EL (cell line): ENCODE measurements around the gene DMXL1.
"Not testable (repeated sequence)": the region's sequence is repeated elsewhere in the genome, so short reads cannot be mapped to it uniquely, and the experiment has no call there.

Experiments
- DNase-seq: peaks from one replicate; pipeline ENCODE4 v3.0.0-alpha.2; 2016

Gene DMXL1

GRCh38 chr5:119131530-119132304 lies 60.8 kb downstream of the DMXL1 start:
- DNase-seq, result no peak

- DNase-seq, result not testable (repeated sequence)
Measured at GRCh38 chr5:119135743-119136142, 64.9 kb downstream of the DMXL1 start.

DNA sequence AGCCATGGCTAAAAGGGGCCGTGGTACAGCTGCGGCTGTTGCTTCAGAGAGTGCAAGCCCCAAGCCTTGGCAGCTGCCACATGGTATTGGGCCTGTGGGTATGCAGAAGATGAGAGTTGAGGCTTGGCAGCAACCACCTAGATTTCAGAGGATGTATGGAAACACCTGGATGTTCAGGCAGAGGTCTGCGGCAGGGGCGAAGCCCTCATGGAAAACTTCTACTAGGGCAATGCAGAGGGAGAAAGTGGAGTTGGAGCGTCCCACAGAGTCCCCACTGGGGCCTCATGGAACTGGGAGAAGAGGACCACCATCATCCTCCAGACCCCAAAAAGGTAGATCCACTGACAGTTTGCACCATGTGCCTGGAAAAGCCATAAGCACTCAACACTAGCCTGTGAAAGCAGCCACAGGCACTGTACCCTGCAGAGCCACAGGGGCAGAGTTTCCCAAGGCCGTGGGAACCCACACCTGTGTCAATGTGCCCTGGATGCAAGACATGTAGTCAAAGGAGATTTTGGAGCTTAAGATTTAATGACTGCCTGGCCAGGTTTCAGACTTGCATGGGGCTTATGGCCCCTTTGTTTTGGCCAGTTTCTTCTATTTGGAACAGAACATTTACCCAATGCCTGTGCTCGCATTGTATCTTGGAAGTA lies 65.9 kb downstream of the DMXL1 start:
- DNase-seq, result no peak

DNA sequence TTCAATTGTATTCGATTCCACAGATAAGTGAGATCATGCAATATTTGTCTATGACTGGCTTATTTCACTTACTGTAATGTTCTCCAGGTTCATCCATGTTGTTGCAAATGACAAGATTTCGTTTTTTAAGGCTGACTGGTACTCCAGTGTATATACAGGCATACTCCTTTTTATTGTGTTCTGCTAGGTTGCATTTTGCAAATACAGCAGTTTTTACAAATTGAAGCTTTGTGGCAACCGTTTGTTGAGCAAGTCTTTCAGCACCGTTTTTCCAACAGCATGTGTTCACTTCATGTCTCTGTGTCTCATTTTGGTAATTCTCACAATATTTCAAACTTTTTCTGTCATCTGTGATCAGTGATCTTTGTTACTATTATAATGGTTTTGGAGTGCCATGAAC lies 82.7 kb downstream of the DMXL1 start:
- no peak for DNase-seq

GRCh38 chr5:119158144-119158543 lies 87.3 kb downstream of the DMXL1 start:
- DNase-seq, result no peak

DNA sequence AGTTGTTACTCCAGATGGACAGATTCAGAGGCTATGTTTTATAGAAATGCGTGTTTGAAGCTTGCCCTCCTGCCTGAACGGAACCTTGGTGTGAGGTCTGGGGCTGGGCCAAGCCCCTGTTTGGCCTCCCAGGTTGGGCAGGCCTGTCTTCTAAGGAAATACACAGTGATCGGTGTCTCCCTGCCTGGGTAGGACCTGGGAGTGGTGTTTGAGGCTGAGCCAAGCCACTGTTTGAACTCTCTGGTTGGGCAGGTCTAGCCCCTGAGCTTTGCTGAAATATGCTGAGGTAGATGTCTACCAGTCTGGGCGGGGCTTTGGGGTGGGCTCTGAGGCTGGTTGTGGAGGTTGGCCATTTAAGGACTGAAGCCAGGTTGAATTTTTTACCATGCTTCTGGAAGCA lies 90.5 kb downstream of the DMXL1 start:
- no peak for DNase-seq

DNA sequence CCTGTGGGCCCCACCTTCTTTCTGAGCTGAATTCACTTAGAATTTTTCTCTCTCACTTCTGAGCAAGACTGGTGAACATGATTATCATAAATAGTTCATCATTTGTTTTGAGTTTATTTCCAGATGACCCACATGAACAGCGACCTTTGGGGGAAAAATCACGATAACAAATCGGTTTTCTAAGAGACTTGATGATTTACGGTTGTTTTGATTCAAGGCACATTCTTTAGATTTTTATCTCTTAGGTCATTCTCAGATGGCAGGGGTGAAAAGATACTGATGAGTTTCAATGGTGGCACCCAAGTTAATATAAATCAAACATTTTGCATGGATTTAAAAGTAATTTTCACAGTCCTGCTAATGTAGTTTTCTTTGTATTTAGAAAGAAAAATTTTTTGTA lies 95.1 kb downstream of the DMXL1 start:
- DNase-seq, result peak; percentile 65

GRCh38 chr5:119168401-119168800 lies 97.5 kb downstream of the DMXL1 start:
- peak; percentile 6 for DNase-seq

DNA sequence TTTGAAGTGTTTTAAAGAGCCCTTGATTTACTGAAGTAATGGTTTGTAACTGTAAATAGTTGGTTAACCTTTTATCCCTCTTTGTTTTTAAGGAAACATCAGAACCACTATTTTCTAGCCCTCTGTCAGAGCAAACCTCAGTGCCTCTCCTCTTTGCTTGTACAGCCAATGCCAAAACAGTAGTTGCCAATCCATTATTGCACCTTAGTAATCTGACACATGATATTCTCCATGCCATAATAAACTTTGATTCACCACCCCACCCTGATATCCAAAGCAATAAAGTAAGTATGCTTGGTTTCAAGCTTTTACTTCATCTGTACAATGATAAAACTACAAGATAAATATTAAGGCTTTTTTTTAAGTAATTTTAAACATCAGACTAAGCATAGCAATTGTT lies 100.8 kb downstream of the DMXL1 start:
- DNase-seq, result no peak

DNA sequence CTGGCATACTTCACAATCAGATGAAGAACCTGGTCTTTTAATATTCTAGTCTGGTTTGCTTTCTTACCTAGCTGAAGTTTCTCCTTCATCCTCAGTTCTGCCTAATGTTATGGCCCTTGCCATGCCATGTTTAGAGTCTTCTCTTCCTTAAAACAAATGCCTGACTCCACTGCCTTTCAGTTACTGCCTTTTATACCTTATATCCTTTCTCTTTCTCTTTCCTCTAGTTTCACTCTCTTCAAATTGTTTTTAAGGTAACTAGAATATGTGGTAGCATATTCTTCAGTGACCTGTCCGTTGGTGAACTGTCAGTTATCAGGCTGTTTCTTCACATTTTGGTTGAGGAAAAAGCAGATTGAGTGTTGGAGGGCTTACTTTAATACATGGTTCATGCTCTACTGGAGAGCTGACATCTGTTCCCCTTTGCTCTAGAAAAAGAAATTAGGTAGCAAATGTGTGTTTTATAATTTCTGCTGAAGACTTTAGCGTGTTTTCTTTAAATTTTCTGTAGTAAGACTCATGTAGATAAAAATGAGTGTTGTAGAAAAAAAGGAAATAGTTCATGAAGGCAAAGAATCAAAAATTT lies 103.8 kb downstream of the DMXL1 start:
- DNase-seq, result no peak

DNA sequence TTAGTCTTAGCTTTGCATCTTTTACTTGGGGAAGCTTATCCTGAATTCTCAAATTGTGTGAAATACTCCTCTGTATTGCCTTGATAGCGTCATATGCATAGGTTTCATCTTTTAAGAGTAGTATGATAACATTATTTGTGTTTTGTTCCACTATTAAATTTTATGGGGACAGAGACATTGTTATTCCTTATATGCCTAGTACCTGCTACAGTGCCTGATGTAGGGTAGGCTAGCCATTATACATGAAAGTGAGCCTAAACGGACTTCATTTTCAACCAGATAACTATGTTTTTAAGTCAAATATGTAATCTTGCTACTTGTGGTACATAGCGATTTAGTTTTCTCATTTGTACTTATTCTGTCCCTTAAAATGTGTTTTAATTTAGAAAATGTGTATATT lies 105.9 kb downstream of the DMXL1 start:
- no peak for DNase-seq

DNA sequence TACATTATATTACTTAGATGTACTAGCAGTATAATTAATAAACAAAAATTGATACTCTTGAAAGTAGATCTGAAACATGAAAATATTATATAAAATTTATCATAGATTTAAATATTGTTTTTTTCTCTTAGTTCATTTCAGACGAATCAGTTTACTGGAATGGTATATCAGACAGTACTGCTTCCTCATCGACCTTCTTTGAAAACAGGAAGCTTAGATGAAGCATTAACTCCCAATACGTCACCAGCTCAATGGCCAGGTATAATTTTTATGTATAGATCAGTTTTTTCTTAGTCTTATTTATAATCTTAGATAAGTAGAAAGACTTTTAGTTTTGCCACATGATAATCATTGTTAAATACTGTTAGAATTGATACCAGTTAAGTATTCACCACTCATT lies 106.3 kb downstream of the DMXL1 start:
- DNase-seq, result no peak

DNA sequence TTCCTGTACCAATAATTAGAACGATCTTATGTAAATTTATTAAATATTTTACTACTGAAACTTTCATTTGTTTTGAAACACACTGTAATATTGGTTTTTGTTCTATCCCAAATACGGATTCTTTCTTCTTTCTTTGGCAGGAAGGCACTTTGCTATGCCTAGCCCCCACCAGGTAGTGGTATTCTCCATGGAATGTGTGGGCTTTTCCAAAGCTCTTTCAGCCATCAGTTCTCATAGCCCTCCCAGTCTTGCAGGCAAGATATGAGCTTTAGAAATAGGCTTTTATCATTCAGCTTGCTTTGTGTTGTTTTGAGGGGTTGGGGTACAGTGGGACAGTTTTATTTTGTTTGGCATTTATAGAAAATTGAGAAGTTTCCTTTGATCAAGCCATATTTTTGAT lies 107.5 kb downstream of the DMXL1 start:
- no peak for DNase-seq

GRCh38 chr5:119179857-119180641 lies 109.2 kb downstream of the DMXL1 start:
- peak; percentile 5 for DNase-seq

DNA sequence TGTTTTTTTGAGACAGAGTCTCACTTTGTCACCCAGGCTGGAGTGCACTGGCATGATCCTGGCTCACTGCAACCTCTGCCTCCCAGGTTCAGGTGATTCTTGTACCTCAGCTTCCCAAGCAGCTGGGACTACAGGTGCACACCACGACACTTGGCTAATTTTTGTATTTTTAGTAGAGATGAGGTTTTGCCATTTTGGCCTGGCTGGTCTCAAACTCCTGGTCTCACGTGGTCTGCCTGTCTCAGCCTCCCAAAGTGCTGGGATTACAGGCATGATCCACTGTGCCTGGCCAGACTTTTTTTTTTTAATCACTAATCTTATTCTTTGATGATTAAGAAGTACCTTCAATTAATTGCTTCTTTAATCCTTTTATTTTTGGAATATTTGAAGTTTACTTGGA lies 114.6 kb downstream of the DMXL1 start:
- DNase-seq, result not testable (repeated sequence)

- no peak for DNase-seq
Measured at GRCh38 chr5:119187776-119188529, 117.1 kb downstream of the DMXL1 start.

DNA sequence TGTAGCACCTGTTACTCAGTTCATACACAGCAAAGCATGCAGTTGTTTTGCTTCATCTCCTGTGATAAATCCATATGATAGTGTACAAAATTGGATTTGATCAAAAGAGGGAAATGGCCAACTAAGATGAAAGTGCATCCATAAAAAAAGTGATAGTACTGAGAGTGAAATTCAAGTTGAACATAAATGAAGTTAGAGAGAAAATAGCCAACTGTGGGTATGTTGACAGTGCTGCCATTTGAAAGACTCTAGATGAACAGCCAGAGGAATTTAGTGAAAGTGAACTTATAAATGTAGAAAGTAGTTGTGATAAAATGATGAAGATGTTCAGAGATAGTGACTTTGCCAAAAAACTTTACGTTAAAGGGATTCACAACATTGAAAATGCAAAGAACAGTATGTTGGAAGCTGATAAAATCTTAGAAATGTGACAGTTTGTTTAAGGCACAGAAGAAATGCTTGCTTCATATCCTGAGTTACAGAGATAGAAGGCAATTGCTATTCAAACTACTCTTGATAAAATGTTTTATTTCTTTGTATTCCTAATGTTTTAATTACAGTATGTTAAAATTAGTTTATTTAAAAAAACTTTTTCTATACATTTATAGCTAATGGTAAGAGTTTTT lies 119.7 kb downstream of the DMXL1 start:
- no peak for DNase-seq

DNA sequence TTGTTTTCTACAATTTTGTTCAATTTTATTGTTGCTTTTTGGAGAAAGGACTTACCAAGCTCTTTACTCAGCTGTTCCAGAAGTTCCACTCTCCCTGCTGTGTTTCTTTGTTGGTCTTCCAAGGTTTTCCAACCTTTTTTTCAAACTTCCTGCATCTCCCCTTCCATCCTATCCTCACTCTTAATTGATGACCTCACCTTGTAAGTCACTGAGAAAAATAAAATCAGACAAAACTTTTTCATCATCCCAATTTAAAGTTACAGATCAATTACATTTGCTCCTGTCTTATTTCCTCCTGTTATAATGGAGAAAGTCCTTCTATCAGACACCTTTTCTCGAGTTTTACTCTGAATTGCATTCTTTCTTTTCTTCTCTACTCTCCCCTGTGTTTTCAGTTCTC lies 121.1 kb downstream of the DMXL1 start:
- no peak for DNase-seq

DNA sequence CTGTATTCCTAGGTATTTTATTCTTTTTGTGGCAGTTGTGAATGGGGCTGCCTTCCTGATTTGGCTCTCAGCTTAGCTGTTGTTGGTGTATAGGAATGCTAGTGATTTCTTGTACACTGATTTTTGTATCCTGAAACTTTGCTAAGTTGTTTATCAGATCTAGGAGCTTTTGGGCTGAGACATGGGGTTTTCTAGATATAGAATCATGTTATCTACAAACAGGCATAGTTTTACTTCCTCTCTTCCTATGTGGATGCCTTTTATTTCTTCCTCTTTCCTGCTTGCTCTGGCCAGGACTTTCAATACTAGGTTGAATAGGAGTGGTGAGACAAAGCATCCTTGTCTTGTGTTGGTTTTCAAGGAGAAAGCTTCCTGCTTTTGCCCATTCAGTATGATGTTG lies 129.9 kb downstream of the DMXL1 start:
- no peak for DNase-seq

- no peak for DNase-seq
Measured at GRCh38 chr5:119207105-119207504, 136.2 kb downstream of the DMXL1 start.

- no peak for DNase-seq
Measured at GRCh38 chr5:119212026-119212425, 141.1 kb downstream of the DMXL1 start.

DNA sequence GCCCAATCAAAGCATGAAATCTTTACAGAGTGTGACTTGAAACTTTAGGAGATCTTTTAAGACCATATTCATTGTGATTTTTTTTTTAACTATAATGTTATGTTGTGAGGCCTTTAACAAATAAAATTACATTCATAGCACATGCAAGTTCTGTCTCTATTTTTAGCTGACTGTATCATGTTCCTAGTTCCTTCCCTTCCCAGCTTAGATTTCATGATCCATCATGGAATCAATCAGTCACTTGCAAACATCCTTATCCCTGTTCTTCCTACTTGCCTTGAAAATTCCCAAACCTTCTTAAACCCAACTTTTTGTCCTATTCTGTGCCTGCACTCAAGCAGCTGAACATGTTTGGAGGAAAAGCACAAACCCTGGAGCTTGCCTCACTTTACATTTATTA lies 141.8 kb downstream of the DMXL1 start:
- no peak for DNase-seq
